Myocyte (in vitro differentiated cells): ENCODE measurements around the gene CHID1. TPM values are rescaled to one million over a fixed set of nuclear protein-coding genes. Genes with fewer than 3 reads are reported as not detected.

Experiments
- DNase-seq: peaks from one replicate; pipeline ENCODE4 v3.0.0-alpha.2; 2012; ENCODE audit warnings: low read depth
- total RNA-seq: library from RNA; depleted of rRNA; stranded (reverse); fragments of >200 nt; gene quantifications from 2 replicates; pipeline ENCODE4 v1.2.3, GENCODE V29; 2014

The CHID1 gene
- total RNA-seq, 1 donor from 2014 or later = 50.7 TPM

DNA sequence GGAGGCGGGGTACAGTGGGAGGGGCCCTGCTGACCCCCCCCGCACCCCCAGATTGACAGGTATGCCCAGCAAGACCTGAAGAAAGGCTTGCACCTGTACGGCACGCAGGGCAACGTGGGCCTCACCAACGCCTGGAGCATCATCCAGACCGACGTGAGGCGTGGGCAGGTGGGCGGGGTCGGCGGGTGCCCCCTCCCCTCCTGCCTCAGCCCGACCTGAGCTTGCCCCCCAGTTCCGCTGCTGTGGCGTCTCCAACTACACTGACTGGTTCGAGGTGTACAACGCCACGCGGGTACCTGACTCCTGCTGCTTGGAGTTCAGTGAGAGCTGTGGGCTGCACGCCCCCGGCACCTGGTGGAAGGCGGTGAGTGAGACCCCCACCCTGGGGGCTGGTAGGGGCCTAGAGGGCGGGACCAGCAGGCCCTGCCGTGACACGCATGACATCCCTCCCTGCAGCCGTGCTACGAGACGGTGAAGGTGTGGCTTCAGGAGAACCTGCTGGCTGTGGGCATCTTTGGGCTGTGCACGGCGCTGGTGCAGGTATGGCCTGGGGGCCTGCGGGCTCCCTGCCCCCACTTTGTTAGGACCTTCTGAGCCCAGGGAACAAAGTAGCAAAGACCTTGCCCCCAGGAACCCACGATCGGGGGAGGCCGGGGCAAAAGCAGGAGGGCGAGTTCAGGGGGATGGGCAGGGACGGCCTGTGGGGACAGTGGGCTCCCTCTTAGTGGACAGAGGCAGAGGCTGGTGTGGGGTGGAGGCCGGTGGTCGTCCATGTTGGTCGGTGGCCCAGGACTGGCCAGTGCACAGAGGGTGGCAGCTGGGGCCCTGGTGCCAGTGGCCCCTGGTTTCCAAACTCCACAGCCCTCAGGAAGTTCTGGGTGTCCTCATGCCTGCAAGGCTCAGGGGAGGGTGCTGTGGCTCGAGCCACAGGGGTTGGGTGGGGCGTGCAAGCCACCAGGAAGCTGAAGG, 44.9 kb downstream of the CHID1 start:
- DNase-seq = no peak

DNA sequence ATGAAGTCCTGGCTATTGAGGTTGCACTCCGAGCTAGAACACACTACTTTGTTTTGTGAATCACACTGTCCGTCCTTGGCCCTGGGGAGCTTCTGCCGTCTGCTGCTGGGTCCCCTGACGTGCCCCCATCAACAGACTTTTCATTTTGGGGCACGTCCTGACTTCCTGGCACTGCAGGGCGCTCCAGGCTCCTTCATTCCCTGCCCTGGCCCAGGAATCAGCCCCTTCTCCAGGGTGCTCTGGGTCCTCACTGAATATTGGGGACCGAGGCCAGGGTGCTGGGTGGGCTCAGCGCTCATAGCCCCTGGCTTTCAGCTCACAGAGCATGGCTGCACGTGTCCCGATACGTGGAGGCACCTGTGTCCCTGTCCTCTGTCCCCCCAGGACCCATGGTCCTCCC, 45.7 kb downstream of the CHID1 start:
- no peak for DNase-seq

- no peak for DNase-seq
These were observed 46.4 kb downstream of the CHID1 start for GRCh38 chr11:863910-864827.

GRCh38 chr11:863023-863909, 47.3 kb downstream of the CHID1 start:
- no peak for DNase-seq

- no peak for DNase-seq
These were observed 48.0 kb downstream of the CHID1 start for GRCh38 chr11:862696-863022.

- DNase-seq = peak; percentile 45
These were observed 48.4 kb downstream of the CHID1 start for GRCh38 chr11:862081-862661.

- DNase-seq = no peak
These were observed 49.5 kb downstream of the CHID1 start for GRCh38 chr11:861105-861479.

- no peak for DNase-seq
These were observed 50.1 kb downstream of the CHID1 start for GRCh38 chr11:860234-861104.

DNA sequence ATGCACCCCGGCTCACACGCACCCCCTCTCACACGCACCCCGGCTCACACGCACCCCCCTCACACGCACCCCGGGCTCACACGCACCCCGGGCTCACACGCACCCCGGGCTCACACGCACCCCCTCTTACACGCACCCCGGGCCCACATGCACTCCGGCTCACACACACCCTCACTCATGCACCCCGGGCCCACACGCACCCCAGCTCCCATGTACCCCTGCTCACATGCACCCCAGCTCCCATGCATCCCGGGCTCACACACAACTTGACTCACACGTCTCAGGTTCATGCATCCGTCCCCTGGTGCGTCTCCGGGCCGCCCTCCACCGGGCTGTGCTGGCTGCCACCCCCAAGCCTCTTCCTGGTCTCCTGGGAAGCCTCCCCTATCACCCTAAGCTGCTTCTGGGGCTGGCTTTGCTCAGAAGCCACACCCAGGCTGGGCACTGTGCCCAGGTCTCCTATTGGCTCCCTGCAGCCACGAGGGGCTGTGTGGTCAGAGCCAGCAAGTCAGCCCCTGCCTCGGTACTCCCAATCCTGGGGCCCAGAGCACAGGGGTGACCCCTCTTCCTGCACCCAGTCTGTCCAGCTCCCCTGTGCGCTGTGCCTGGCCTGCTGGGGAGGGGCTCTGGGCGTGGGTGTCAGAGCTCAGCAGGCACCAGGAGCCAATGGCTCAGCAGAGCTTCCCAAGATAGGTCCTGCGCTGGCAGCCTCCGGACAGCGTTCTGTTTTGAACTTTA, 51.0 kb downstream of the CHID1 start:
- peak; percentile 64 for DNase-seq

- no peak for DNase-seq
These were observed 51.8 kb downstream of the CHID1 start for GRCh38 chr11:858762-859339.

DNA sequence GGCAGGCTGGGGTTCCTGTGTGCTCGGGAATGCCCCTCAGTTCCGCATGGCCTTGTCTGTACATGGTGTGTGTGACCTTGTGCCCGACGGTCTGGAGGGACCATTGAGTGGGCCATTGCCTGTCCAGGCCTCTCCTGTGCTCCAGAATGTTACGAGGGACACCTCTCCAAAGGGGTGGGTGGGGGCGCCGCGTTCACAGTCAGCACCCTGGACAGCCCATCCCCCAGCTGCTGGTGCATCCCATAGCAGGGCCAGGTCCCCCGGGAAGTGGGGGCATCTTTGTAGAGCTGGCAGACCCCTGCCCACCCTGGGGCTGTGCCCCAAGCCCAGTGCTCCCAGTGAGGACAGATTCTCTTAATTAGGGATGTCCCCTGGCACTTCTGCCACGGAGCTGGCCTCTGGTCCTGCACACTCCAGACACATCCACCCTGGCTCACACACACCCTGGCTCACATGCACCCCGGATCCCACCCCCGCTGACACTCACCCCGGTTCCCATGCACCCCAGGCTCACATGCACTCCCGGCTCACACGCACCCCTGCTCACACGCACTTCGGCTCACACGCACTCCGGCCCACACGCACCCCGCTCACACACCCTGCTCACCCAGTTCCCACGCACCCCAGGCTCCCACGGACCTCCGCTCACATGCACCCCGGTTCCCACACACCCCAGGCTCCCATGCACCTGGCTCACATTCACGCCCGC, 52.4 kb downstream of the CHID1 start:
- no peak for DNase-seq

DNA sequence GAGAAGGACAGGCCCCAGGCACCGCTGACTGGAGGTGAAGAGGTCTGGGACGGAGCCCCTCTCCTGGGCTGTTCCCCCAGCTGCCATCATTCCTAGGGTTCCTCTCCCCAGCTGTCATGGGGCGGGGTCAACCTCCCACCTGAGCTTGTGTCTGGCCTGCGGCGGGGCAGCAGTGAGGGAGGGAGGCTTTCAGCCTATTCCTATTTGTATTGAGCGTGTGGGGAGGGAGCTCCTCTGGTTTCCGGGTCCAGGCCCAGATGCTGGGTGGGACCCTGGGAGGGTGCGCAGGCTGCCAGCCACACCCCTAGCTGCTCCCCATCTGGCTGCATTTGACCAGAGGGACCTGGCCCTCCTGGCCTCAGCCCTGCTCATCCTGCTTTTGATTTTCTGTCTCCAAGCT, 54.2 kb downstream of the CHID1 start:
- no peak for DNase-seq

- DNase-seq = no peak
These were observed 54.8 kb downstream of the CHID1 start for GRCh38 chr11:855796-856195.

DNA sequence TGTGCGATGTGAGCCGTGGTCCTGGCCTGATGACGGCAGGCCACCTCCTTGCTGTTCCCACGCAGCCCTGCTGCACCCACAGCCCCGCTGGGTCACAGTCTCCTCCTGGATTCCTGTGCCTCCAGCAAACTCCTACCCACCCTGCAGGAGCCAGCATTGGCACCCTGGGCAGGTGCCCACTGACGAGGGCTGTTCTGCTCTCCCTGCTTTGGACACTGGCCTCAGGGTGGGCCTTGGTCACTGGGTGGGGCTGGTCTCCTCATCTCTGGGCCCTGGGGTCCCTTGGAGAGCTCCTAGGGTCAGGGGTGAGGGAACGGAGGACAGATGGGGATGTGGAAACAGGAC, 55.3 kb downstream of the CHID1 start:
- DNase-seq = no peak

DNA sequence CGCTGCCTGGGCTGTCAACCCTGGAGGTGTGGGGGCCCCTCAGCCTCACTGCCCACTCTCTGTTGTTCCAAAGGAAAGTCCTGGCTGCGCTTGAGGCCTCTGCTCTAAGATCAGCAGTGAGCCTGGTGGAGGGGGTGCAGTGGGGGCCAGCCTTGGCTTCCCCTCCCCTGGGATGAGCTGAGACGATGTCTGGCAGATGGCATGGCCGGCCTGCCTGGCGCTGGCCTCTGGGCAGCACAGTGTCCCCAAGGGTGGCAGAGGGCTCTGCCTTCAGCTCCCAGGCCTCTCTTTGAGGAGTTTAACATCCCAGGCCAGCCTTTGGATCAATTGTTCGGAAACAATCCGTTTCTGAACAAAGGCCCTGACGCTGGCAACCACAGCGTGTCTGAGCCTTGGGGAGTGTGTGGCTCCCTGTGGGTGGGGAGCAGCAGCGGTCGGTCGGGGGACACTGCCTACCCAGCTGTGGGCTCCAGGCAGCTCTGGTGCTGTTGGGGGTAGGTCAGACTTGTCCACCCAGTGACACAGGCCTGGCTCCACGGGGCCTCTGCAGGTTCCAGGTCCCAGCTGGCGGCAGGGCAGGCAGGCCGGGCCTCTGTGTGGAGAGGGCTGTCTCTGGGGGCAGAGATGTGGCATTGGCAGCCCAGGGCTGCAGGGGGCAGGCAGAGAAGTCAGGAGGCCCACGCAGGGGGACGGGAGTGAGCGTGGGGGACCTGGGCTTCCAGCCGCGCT, 55.8 kb downstream of the CHID1 start:
- DNase-seq = no peak

DNA sequence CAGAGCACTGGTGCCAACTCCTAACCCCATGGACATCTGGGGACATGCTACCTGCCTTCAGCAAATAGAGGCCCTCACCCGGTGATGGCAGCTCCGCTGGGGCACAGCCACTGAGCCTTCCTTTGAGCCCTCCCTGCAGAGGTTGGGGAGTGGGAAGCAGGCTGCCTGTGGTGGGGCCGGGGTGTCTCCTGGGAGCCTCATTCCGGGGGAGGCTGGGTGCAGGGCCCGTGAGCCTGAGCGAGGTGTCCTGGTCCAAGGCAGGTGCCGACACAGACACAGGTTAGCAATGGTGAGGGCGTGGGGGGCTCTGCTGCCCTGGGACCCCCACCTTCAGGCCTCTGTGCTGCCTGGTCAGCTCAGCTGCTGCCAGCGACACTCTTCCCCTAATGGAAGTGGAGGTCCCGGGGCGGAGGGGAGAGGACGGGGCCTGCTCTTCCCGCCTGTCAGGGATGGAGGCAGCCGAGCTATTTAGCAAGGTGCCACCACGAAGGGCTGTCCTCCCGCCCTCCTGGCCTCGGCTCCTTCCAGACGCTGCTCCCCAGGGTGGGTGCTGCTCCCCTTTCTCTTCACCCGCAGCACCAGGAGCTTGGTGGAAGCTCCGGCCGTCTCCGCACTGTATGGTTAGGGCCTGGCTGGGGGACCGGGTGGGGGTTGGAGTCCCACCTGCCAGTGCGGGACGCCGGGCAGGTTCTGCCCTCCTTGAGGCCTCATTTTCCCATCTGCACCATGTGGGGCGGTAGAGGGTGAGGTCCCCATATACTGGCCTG, 56.7 kb downstream of the CHID1 start:
- DNase-seq = no peak

DNA sequence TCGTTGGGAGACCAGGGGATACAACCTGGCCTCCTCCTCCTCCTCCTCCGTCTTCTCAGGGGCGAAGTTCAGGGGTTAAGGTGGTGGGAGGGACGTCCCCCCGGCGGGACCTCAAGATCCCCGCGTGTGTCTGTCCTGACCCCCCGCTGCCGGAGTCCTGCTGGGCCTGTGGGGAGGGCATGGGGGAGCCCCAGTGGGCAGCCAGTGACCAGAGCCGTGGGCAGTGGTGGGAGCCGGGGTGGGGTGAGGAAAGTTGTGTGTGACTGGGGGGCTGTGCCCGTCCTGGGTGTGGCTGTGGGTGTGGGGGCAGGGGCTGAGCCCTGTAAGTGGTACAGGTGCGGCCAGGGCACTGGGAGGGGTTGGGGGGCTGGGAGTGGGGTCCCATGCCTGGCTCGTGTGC, 57.8 kb downstream of the CHID1 start:
- no peak for DNase-seq
